Anterior cingulate cortex (tissue), 58 donors: ENCODE data around the gene CENPX.

ENCODE experiments used
- DNase-seq, 58 donors: peaks; one replicate each; lab custom pipeline; 2025; lab: John Stamatoyannopoulos, UW

The CENPX gene

DNA sequence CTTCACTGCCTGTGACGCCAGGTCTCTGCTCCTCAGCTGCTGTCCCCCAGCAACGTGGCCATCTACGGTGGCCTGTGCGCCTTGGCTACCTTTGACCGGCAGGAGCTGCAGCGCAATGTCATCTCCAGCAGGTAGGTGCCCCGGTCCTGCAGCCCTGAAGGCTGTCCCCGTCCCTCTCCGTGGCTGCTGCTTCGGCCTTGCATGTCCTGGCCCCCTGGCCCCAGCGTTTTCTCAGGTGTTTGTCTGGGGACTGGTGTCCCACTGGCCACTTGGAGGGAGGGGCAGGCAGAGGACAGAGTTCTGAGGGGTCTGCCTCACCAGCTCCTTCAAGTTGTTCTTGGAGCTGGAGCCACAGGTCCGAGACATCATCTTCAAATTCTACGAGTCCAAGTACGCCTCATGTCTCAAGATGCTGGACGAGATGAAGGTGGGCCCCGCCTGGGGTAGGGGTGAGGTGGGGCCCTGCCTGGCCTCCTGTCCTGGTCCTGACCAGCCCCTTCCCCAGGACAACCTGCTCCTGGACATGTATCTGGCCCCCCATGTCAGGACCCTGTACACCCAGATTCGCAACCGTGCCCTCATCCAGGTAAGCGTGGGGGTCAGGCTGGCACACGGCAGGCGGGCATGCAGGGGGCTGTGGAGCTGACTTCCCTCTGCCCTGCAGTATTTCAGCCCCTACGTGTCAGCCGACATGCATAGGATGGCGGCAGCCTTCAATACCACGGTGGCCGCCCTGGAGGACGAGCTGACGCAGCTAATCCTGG lies 33.5 kb upstream of the CENPX start:
- no peak for DNase-seq

DNA sequence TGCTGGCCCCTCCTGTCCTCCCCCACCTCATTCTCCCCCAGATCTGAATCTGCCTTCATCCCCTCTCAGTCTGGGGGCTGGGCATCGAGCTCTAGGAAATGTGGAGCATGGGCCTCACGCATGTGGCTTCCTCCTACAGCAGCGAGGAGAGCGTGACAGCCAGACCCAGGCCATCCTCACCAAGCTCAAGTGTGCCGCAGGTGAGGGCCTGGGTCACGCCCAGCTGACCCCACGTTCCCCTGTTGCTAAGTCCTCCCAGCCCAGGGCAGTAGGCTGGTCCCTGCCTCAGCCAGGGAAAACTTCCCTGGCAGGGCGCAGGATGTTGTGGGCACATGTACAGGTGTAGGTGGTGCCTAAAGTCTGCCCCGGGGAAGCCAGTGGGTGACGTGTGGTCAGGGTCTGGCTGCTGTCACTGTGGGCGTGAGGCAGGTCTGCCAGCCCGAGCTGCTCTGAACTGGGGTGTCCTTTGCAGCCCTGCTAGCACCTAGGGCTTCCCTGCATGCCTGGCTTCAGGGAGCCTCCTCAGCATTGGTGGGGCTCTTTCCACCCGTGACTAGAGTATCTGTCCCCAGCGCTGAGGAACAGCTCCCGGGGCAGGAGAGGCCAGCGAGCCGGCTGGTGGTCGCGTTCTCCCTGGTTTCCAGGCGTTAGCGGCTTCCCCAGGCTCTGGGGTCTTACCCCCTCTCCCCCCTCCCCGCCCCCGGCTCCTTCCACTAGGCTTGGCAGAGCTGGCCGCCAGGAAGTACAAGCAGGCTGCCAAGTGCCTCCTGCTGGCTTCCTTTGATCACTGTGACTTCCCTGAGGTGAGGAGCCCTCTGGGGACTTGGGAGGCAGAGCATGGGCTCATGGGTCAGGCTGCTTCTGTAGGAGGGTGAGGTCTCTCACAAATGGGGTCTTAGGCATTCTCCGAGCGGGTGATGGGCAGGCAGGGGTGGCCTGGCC lies 32.6 kb upstream of the CENPX start:
- no peak for DNase-seq

DNA sequence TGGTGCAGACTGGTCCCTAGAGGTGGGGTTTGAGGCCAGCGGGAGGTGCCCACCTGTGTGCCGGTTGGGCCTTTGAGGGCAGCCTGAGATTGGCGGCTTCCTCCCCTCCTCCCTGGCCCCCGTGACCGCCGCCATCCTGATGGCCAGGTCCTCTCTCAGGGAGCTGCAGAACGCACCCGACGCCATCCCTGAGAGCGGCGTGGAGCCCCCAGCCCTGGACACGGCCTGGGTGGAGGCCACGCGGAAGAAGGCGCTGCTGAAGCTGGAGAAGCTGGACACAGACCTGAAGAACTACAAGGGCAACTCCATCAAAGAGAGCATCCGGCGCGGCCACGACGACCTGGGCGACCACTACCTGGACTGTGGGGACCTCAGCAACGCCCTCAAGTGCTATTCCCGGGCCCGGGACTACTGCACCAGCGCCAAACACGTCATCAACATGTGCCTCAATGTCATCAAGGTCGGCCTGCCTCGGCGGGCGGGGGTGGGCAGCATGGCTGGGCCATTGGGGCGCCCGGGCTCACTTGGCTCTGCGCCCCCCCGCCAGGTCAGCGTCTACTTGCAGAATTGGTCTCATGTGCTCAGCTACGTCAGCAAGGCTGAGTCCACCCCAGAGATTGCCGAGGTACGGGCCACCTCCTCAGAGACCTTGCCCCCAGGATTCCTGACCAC lies 31.8 kb upstream of the CENPX start:
- no peak for DNase-seq

DNA sequence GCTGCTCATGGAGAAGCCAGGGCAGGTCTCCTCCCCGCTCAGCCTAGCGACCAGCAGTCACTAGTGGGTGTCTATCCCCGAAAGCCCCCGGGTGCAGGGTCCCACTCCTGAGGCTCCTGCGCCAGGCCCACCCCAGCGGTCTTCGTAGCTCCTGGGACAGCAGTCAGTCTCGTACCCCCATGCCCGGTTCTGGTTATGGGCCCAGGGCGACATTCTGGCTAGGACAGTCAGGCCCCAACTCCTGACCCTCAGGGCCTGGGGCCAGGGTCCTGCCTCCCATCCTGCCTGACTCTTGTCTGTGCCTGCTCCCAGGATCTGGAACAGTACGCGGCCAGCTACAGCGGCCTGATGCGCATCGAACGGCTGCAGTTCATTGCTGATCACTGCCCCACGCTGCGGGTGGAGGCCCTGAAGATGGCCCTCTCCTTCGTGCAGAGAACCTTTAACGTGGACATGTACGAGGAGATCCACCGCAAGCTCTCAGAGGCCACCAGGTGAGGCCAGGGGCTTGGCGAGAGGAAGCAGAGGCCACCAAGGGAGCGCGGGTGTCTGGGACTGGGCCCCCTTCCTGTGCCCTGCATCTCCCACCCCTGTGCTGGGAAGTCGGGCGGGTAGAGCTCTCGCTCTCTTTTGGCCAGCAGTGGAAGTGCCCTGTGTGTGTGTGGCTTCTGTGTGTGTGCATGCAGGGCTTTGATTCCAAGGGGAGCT lies 31.0 kb upstream of the CENPX start:
- no peak for DNase-seq

GRCh38 chr17:82053130-82053529 lies 30.5 kb upstream of the CENPX start:
- no peak for DNase-seq

GRCh38 chr17:82052638-82053059 lies 30.0 kb upstream of the CENPX start:
- DNase-seq, result no peak

- peak in 54 of 58 donors; percentile 12 to 79 (median 60) for DNase-seq
Measured at GRCh38 chr17:82051776-82052637, 29.3 kb upstream of the CENPX start, which contains the start of the genes GPS1 and RFNG. Gene GPS1 (plus strand): TSS chr17:82051898. CDS start chr17:82051932, 34 bp downstream. Gene RFNG (minus strand): TSS chr17:82051811. CDS start chr17:82051766, 45 bp downstream.

DNA sequence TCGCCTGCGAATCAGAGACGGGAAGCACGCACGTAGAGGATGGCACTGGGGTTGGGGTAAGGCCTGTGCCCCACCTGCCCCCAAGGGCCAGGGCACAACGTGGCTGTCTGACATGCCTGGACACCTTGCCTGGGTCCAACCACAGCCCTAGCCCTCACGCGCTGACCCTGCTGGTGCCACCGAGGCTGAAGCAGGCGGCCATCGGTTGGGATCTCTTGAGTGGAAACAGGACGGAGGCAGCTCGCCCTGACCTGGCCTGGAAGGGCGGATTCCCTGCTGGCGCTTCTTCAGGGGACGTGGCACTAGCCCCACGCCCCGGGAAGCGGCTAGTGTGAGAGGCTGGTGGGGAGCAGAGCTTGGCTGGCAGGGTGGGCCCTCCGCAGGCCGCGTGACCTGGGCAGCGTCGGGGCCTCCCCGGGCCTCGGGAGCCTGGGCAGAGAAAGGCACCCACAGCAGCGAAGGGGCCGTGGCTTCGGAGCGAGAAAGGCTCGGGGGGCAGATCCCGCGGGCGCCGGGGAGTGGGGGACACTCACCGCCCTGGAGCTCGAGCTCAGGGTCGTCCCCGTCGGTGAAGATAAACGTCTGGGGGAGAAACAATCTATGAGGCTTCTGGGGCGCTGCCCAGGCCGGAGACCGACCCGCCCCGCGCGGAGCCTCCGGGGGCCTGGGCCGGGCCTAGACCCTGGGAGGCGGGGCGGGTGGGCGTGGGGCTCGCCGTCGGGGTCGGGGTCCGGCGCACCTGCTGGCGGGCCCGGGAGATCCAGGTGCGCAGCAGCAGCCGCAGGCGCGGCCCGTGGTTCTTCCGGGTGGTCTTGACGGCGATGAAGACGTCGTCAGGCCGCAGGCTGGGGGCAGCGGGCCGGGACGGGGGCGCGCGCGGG lies 28.3 kb upstream of the CENPX start:
- no peak for DNase-seq

DNA sequence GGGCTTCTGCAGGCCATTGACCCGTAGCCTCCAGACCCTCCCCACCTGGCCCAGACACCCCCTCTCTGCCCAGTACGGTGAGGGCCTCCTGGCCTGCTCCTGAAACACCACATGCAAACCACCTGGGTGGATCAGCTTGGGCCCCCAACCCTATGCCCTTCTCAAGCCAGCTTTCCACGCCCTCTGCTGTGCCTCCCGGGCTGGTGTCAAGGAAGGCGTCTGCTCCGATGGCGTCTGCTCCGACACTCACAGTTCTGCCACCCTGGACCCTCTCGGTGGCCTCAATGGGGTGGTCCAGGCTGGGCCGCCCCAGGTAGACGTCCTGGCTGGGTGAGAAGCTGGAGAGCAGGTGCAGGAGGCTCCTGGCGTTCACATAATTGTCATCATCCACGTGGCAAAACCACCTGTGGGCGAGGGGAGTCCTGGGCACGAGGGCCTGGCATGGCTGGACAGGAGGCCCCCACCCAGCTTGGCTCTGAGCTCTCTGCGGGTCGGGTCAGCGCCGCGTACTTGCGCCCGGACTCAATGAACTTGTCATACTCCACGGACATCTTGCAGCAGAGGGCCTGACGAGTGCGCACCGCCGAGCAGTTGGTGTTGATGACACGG lies 27.6 kb upstream of the CENPX start:
- no peak for DNase-seq

- no peak for DNase-seq
Measured at GRCh38 chr17:82049521-82049971, 26.9 kb upstream of the CENPX start.

GRCh38 chr17:82049106-82049505 lies 26.4 kb upstream of the CENPX start:
- no peak for DNase-seq

DNA sequence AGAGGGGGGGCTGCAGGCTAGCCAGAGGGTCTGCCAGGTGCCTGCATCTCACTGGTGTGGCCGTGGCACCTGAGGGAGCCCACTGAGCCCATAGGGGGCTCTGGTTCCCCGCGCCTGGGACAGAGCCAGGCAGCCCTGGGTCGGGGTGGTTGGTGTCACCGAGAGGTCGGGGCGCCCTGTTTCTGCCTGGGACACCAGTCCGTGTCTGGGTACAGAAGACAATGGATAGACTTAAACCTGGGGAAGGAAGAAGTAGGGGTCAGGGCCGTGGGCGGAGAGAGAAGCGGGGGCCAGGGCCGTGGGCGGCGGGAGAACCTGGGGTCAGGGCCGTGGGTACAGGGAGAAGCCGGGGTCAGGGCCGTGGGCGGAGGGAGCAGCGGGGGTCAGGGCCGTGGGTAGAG lies 25.9 kb upstream of the CENPX start:
- no peak for DNase-seq

- DNase-seq, result no peak
Measured at GRCh38 chr17:82047914-82048570, 25.4 kb upstream of the CENPX start.

GRCh38 chr17:82047379-82047778 lies 24.7 kb upstream of the CENPX start:
- no peak for DNase-seq

- DNase-seq, result no peak
Measured at GRCh38 chr17:82046903-82047302, 24.2 kb upstream of the CENPX start.

DNA sequence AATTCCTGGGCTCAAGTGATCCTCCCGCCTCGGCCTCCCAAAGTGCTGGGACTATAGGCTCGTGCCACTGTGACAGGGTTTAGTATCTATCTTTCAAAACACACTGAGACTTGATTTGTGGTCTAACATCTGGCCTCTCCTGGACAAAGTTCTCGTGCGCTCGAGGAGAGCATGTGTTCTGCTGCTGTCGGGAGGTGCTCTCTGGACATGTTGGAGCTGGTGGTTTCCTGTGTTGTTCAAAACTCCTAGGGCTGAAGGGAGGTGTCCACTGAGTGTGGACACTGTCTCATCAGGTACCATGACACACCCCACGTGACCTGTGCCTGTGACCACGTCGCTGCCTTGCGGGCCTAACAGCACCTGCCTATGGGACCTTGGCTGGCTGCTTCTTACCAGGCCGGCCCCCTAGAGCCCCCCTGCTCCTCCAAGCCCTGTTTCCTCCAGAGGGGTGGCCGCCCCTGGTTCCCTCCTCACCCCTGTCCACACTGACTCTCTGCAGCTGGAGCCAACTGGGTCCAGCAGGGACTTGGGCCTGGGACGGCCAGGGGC lies 23.3 kb upstream of the CENPX start:
- DNase-seq, result no peak

- no peak for DNase-seq
Measured at GRCh38 chr17:82043507-82043906, 20.8 kb upstream of the CENPX start.
